ENCODE data around the gene NOC2L. TPM values are rescaled to one million over a fixed set of nuclear protein-coding genes. Genes with fewer than 3 reads are reported as not detected.
"Not testable (repeated sequence)": the region's sequence is repeated elsewhere in the genome, so short reads cannot be mapped to it uniquely, and the experiment has no call there.

The NOC2L gene
- total RNA-seq, 1 donor from 2014 or later: 39.6 TPM

GRCh38 chr1:997713-997992, 38.6 kb upstream of the NOC2L start:
- TF ChIP-seq EZH2phosphoT487 (IDR thresholded peaks at IDR 0.05): no peak
- TF ChIP-seq, protein P1, sequence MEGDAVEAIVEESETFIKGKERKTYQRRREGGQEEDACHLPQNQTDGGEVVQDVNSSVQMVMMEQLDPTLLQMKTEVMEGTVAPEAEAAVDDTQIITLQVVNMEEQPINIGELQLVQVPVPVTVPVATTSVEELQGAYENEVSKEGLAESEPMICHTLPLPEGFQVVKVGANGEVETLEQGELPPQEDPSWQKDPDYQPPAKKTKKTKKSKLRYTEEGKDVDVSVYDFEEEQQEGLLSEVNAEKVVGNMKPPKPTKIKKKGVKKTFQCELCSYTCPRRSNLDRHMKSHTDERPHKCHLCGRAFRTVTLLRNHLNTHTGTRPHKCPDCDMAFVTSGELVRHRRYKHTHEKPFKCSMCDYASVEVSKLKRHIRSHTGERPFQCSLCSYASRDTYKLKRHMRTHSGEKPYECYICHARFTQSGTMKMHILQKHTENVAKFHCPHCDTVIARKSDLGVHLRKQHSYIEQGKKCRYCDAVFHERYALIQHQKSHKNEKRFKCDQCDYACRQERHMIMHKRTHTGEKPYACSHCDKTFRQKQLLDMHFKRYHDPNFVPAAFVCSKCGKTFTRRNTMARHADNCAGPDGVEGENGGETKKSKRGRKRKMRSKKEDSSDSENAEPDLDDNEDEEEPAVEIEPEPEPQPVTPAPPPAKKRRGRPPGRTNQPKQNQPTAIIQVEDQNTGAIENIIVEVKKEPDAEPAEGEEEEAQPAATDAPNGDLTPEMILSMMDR (IDR thresholded peaks at IDR 0.05): no peak
- no peak for TF ChIP-seq EZH2 (IDR thresholded peaks at IDR 0.05)
- Histone ChIP-seq H2AFZ (replicated peaks) (no peak overlapping the region), H3K4me1 (peaks cover 12% of the 10 kb centered on the region), H3K27me3 (peaks cover 100% of the 10 kb centered on the region), H3K4me2 (peak overlapping the region; percentile 97), H3K79me2 (ENCODE audit: low read depth) (no peaks in the 10 kb centered on the region), H3F3A (ENCODE audit: low read depth) (peaks cover 29% of the 10 kb centered on the region), H4K20me1 (ENCODE audit: low read depth) (peaks cover 22% of the 10 kb centered on the region), H3K9ac (no peak overlapping the region), H3K27ac (no peak overlapping the region), H3K4me3 (peak overlapping the region; percentile 70), H3K36me3 (no peaks in the 10 kb centered on the region), H3K9me3 (ENCODE audit: low read depth) (no peaks in the 10 kb centered on the region)
- DNase-seq (ENCODE audit: low spot score): no peak
- H3K27ac Mint-ChIP-seq: no peak overlapping the region
- peaks cover 9% of the 10 kb centered on the region for H3K4me1 Mint-ChIP-seq
- H3K36me3 Mint-ChIP-seq: peaks cover 2% of the 10 kb centered on the region
- H3K27me3 Mint-ChIP-seq (ENCODE audit: insufficient read depth, low read depth): peaks cover 16% of the 10 kb centered on the region
- peak overlapping the region; percentile 59 for H3K4me3 Mint-ChIP-seq
- peaks cover 9% of the 10 kb centered on the region for H3K9me3 Mint-ChIP-seq

GRCh38 chr1:996851-997712, 38.0 kb upstream of the NOC2L start:
- H3K4me2 ChIP-seq: peak overlapping the region; percentile 97
- H3K27me3 ChIP-seq: peaks cover 100% of the 10 kb centered on the region
- Mint-ChIP-seq H3K4me1 (peaks cover 9% of the 10 kb centered on the region), H3K27me3 (ENCODE audit: insufficient read depth, low read depth) (peaks cover 14% of the 10 kb centered on the region), H3K27ac (no peak overlapping the region), H3K9me3 (peaks cover 13% of the 10 kb centered on the region), H3K36me3 (peaks cover 2% of the 10 kb centered on the region), H3K4me3 (peak overlapping the region; percentile 59)
- DNase-seq (ENCODE audit: low spot score): no peak
- no peak overlapping the region for H3K9ac ChIP-seq
- no peaks in the 10 kb centered on the region for H3K9me3 ChIP-seq (ENCODE audit: low read depth)
- peaks cover 12% of the 10 kb centered on the region for H3K4me1 ChIP-seq
- peaks cover 29% of the 10 kb centered on the region for H3F3A ChIP-seq (ENCODE audit: low read depth)
- no peak overlapping the region for H3K4me3 ChIP-seq
- H3K36me3 ChIP-seq: no peaks in the 10 kb centered on the region
- peaks cover 22% of the 10 kb centered on the region for H4K20me1 ChIP-seq (ENCODE audit: low read depth)
- H3K79me2 ChIP-seq (ENCODE audit: low read depth): no peaks in the 10 kb centered on the region
- TF ChIP-seq, protein P1 (IDR thresholded peaks at IDR 0.05): no peak
- TF ChIP-seq EZH2 (IDR thresholded peaks at IDR 0.05) (no peak), EZH2phosphoT487 (IDR thresholded peaks at IDR 0.05) (no peak)
- no peak overlapping the region for H2AFZ ChIP-seq (replicated peaks)
- no peak overlapping the region for H3K27ac ChIP-seq

DNA sequence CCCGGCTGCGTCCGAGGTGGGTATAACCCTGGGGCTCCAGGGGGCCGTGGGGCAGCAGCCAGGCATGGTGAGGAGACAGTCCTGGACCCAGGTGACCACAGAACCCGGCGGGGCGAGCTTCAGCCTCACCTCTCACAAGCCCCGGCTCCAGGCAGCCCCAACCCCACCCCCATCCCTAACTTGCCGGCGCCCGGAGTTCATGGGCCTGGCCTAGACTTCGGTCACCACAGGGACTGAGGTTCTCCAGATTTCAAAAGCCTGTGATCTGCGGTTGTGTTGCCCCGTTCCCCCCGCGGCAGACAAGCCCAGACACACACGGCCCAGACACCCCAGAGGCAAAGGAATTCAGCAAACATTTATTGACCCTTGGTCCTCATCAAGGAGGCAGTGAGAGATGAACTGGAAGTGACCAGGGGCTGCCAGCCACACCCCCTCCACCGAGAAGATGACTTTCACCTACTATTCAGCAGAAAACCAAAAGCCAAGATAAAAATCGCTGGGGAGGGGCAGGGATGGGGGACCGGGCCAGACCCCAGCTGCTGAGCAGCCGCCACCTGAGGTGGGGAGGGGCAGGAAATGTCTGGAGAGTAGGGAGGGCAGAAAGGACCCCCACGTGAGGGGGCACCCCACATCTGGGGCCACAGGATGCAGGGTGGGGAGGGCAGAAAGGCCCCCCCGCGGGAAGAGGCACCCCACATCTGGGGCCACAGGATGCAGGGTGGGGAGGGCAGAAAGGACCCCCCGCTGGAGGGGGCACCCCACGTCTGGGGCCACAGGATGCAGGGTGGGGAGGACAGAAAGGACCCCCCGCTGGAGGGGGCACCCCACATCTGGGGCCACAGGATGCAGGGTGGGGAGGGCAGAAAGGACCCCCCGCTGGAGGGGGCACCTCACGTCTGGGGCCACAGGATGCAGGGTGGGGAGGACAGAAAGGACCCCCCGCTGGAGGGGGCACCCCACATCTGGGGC, 36.9 kb upstream of the NOC2L start:
- Histone ChIP-seq H3K4me2 (no peak overlapping the region), H2AFZ (replicated peaks) (no peak overlapping the region), H4K20me1 (ENCODE audit: low read depth) (peaks cover 22% of the 10 kb centered on the region), H3K4me3 (no peak overlapping the region), H3K27ac (no peak overlapping the region), H3K27me3 (peaks cover 100% of the 10 kb centered on the region), H3K36me3 (no peaks in the 10 kb centered on the region), H3K9ac (no peak overlapping the region), H3F3A (ENCODE audit: low read depth) (peaks cover 27% of the 10 kb centered on the region), H3K79me2 (ENCODE audit: low read depth) (no peaks in the 10 kb centered on the region), H3K4me1 (peaks cover 12% of the 10 kb centered on the region), H3K9me3 (ENCODE audit: low read depth) (no peaks in the 10 kb centered on the region)
- TF ChIP-seq EZH2 (IDR thresholded peaks at IDR 0.05) (no peak), EZH2phosphoT487 (IDR thresholded peaks at IDR 0.05) (no peak)
- TF ChIP-seq, protein P1 (IDR thresholded peaks at IDR 0.05): no peak
- Mint-ChIP-seq H3K27ac (peak overlapping the region; percentile 78), H3K4me1 (peaks cover 9% of the 10 kb centered on the region), H3K4me3 (peak overlapping the region; percentile 56), H3K36me3 (peaks cover 2% of the 10 kb centered on the region), H3K9me3 (peaks cover 24% of the 10 kb centered on the region), H3K27me3 (ENCODE audit: insufficient read depth, low read depth) (peaks cover 14% of the 10 kb centered on the region)
- no peak for DNase-seq (ENCODE audit: low spot score)

DNA sequence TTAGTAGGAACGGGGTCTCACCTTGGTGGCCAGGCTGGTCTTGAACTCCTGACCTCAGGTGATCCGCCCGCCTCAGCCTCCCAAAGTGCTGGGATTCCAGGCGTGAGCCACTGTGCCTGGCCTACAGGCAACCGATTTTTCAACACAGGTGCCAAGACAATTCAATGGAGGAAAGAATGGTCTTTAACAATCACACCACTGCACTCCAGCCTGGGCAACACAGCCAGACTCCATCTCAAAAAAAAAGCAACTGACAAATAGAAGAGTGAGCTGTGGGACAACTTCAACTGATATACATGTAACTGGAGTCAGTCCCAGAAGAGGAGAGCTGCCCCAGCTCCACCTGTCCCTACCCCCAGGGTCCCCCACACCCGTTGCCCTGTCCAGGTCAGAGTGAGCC, 35.5 kb upstream of the NOC2L start:
- H3K9ac ChIP-seq; H3K4me1 Mint-ChIP-seq; H2AFZ ChIP-seq (replicated peaks); H3K27ac Mint-ChIP-seq; H3K79me2 ChIP-seq (ENCODE audit: low read depth); H3K9me3 ChIP-seq (ENCODE audit: low read depth); H3K36me3 ChIP-seq; H3K4me2 ChIP-seq; H3K36me3 Mint-ChIP-seq; DNase-seq (ENCODE audit: low spot score); H3K27ac ChIP-seq; H3K4me3 ChIP-seq: not testable (repeated sequence)
- H4K20me1 ChIP-seq (ENCODE audit: low read depth): peaks cover 22% of the 10 kb centered on the region
- Mint-ChIP-seq H3K27me3 (ENCODE audit: insufficient read depth, low read depth) (peaks cover 19% of the 10 kb centered on the region), H3K9me3 (peaks cover 29% of the 10 kb centered on the region), H3K4me3 (peak overlapping the region; percentile 69)
- peaks cover 12% of the 10 kb centered on the region for H3K4me1 ChIP-seq
- peaks cover 19% of the 10 kb centered on the region for H3F3A ChIP-seq (ENCODE audit: low read depth)
- H3K27me3 ChIP-seq: peaks cover 100% of the 10 kb centered on the region

All from neural progenitor cell (in vitro differentiated cells).